Astrocyte of the spinal cord (primary cell): Measurements from ENCODE around the gene KCNT1.
A peak's percentile ranks its signal among the peaks of the same experiment; 100 is the strongest.

ENCODE experiments used
- DNase-seq: peaks from one replicate; pipeline ENCODE4 v3.0.0; 2011; ENCODE audit warnings: low read depth, low spot score
- H3K4me3 ChIP-seq: 2 replicates; pipeline ENCODE4 v1.5.1; 2011; ENCODE audit warnings: low read depth, mild to moderate bottlenecking, low read length, moderate library complexity
- CTCF ChIP-seq: IDR thresholded peaks from 2 replicates; pipeline ENCODE4 v1.5.1; 2012; ENCODE audit warnings: low read depth, mild to moderate bottlenecking, low read length, inconsistent platforms
- in situ Hi-C: cut with HindIII; loops from 2 replicates; pipeline ENCODE4 v1.10.0; 2017; ENCODE audit warnings: low sequenced_read_pairs

The KCNT1 gene

GRCh38 chr9:135803441-135803840 lies 101.5 kb downstream of the KCNT1 start:
- DNase-seq: no peak
- no peak overlapping the region for H3K4me3 ChIP-seq
- no peak for TF ChIP-seq CTCF
- in situ Hi-C loops: no loop called here

GRCh38 chr9:135804581-135805421 lies 102.8 kb downstream of the KCNT1 start:
- in situ Hi-C loops: no loop called here
- TF ChIP-seq CTCF: peak; percentile 20
- no peak overlapping the region for H3K4me3 ChIP-seq
- DNase-seq: peak; percentile 26

GRCh38 chr9:135805422-135806022 lies 103.5 kb downstream of the KCNT1 start:
- no peak for DNase-seq
- no peak for TF ChIP-seq CTCF
- in situ Hi-C loops: no loop called here
- no peak overlapping the region for H3K4me3 ChIP-seq

GRCh38 chr9:135809166-135809565 lies 107.2 kb downstream of the KCNT1 start:
- in situ Hi-C loops: no loop called here
- no peak for TF ChIP-seq CTCF
- peak; percentile 28 for DNase-seq
- H3K4me3 ChIP-seq: no peak overlapping the region

GRCh38 chr9:135810806-135811575 lies 109.0 kb downstream of the KCNT1 start:
- no peak for DNase-seq
- in situ Hi-C loops: no loop called here
- no peak for TF ChIP-seq CTCF
- no peak overlapping the region for H3K4me3 ChIP-seq

- DNase-seq: peak; percentile 12
- no peak overlapping the region for H3K4me3 ChIP-seq
- TF ChIP-seq CTCF: no peak
- in situ Hi-C loops: no loop called here
These were observed 109.8 kb downstream of the KCNT1 start for GRCh38 chr9:135811801-135812200.
